Inflammatory macrophage (primary cell): ENCODE results near the gene ACTMAP.
"Not testable (repeated sequence)": the region's sequence is repeated elsewhere in the genome, so short reads cannot be mapped to it uniquely, and the experiment has no call there.

ENCODE experiments used
- DNase-seq, 2 donors: peaks; one replicate each; pipeline ENCODE4 v3.0.0-alpha.2; 2020 to 2022

Gene ACTMAP

DNA sequence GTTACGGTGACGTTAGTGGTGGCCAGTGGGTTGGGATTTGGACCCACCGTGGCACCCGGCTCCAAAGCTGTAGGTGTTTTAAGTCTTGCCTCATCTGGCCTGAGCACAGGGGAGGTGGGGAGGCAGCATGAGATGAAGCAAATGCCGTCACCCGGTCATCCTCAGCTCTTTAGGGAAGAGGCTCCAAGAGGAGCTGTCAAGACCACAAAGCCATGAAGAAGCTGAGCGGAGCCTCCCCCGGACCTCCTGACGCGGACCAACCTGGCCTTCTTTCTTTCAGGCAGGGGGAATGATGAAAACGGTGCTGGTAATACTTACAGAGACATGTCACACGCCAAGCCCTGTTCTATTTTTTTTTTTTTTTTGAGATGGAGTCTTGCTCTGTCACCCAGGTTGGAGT is 7.4 kb downstream of the ACTMAP start:
- DNase-seq: peak in 1 of 2 donors; percentile 60

GRCh38 chr19:40742477-40742876 is 7.8 kb downstream of the ACTMAP start:
- no peak for DNase-seq

GRCh38 chr19:40741527-40742390 is 8.5 kb downstream of the ACTMAP start:
- DNase-seq: peak; percentile 36 to 69

- no peak for DNase-seq
Measured at GRCh38 chr19:40740747-40741146, 9.5 kb downstream of the ACTMAP start.

DNA sequence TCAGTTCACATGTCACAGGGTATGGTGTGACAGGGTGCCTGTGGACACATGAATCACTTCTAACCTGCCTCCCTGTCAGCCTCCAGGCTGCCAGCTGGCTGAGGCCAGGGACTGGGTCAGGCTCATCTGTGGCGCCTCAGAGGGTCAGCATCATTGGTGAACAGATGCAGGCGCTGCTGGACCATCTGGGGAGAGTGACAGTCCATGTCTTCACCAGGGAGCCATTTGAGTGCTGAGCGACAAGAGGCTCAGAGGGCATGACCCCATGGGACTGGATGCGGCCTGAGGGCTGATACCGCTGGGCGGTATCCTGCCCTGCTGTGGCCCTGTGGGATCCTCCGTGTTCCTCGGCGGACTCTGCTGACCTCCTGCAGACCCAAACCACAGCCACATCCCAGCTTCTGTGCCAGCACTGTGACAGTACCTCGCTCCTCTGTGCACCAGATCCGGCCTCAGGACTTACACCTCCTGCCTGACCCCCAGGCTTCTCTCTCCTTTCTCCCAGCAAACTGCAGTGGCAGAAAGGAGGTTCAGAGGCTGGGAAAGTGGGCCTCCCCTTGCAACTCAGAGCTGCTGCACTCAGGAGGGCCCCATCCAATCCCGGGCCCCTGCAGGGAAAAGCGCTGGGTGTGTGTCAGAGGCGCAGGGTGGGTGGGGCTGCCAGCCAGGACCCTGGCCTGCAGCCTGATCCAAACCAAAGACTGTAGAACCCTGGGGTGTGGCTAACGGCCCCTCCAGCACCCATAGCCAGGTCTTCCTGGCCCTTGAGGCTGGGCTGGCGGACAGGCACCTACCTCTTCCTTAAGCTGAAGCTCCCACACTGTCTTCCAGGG is 10.2 kb downstream of the ACTMAP start:
- no peak for DNase-seq

DNA sequence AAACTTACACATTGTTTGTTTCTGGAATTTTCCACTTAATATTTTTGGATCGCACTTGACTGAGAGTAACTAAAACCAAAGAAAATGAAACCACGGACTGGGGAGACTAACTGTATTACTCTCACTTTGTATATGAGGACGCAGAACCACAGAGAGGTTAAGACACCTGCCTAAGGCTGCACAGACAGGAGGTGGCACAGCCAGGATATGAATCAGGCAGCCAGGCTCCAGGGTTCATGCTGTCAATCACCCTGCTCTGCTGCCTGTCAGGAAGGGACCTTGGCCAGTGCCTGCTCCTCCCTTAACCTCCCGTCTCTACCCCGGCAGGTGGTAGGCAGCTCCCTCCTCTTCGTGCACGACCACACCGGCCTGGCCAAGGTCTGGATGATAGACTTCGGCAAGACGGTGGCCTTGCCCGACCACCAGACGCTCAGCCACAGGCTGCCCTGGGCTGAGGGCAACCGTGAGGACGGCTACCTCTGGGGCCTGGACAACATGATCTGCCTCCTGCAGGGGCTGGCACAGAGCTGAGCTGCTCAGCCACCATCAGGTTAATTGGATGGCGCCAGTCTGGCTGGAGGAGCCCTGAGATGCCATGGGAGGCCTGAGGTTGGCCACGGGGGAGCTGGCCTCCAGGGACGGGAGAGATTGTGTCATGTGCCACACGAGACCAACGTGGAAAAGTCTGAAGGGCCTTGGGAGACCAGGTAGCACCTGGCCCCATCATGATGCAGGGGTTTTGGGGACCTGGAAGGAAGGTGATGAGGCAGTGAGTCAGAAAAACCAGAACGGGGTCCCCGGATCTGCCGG is 11.0 kb downstream of the ACTMAP start:
- DNase-seq: no peak

- no peak for DNase-seq
Measured at GRCh38 chr19:40737102-40737644, 13.1 kb downstream of the ACTMAP start.

DNA sequence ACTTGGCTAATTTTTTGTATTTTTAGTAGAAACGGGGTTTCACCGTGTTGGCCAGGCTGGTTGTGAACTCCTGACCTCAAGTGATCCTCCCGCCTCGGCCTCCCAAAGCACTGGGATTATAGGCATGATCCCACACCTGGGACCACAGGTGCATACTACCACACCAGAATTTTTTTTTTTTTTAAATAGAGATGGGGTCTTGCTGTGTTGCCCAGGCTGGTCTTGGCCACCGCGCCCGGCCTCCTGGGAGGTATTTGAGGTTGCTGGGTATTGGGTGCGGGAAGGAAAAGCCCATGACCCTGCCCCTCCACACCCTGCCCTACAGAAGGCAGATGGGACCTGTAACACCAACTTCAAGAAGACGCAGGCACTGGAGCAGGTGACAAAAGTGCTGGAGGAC is 13.6 kb downstream of the ACTMAP start:
- DNase-seq: no peak

GRCh38 chr19:40735013-40735771 is 15.1 kb downstream of the ACTMAP start:
- DNase-seq: no peak

DNA sequence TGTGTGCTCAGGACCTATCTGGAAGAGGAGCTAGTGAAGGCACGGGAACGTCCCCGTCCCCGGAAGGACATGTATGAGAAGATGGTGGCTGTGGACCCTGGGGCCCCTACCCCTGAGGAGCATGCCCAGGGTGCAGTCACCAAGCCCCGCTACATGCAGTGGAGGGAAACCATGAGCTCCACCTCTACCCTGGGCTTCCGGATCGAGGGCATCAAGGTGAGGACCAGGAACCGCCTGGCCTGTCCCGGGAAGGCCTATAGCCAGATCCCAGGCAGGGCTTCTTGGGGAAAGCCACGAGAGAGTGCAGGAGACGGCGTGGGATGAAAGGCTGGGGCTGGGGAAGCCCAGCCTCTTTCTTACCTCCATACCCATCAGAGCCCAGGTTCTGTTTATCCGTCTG is 17.1 kb downstream of the ACTMAP start:
- DNase-seq: no peak

DNA sequence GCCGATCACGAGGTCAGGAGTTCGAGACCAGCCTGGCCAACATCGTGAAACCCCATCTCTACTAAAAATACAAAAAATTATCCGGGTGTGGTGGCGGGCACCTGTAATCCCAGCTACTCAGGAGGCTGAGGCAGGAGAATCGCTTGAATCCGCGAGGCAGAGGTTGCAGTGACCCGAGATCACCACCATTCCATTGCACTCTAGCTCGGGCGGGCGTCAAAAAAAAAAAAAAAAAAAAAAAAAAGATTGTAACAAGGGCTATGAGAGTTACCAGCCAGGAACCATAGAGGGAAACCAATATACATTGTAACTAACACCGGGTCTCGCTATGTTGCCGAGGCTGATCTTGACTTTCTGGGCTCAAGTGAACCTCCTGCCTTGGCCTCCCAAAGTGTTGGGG is 18.0 kb downstream of the ACTMAP start:
- DNase-seq: not testable (repeated sequence)

DNA sequence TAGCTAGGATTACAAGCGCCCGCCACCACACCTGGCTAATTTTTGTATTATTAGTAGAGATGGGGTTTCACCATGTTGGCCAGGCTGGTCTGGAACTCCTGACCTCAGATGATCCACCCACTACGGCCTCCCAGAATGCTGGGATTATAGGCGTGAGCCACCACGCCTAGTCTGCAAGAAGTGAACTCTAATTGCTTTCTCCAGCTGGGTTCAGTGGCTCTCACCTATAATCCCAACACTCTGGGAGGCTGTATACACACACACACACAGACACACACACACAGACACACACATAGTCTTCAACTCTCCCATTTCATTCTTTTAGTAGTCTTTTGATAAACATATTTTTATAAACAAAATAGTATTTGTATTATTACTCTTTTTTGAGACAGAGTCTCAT is 20.2 kb downstream of the ACTMAP start:
- DNase-seq: not testable (repeated sequence)

GRCh38 chr19:40726279-40726678 is 24.0 kb downstream of the ACTMAP start:
- no peak for DNase-seq

- DNase-seq: no peak
Measured at GRCh38 chr19:40724855-40725254, 25.4 kb downstream of the ACTMAP start.

DNA sequence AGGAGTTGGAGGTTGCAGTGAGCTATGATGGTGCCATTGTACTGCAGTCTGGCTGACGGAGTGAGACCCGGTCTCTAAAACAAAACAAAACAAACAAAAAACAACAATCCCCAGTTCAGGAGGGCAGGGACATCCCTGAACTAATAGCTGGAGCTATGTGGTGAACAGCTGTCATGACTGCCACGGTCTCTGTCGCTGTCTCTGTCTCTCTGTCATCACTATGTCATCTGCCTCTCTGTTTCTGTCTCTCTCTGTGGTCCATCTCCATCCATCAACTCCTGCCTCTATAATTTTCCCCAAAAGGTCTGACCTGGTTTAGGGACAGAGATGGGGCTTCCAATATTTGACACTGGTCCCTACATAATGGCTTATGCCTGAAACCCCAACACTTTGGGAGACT is 26.0 kb downstream of the ACTMAP start:
- no peak for DNase-seq

GRCh38 chr19:40723661-40724254 is 26.5 kb downstream of the ACTMAP start:
- DNase-seq: no peak

- DNase-seq: no peak
Measured at GRCh38 chr19:40721936-40722661, 28.2 kb downstream of the ACTMAP start.

DNA sequence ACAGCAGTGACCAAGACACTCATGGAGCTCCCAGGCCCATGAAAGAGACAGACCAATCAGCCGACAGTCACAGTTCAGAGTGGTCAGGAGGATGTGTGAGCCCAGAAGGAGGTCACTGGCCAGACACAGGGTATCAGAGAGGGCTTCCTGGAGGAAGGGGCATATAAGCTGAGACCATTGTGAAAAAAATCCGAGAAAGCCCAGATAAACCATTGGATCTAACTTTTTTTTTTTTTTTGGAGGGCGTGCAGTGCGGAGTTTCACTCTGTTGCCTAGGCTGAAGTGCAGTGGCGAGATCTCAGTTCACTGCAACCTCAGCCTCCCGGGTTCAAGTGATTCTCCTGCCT is 29.2 kb downstream of the ACTMAP start:
- DNase-seq: no peak

DNA sequence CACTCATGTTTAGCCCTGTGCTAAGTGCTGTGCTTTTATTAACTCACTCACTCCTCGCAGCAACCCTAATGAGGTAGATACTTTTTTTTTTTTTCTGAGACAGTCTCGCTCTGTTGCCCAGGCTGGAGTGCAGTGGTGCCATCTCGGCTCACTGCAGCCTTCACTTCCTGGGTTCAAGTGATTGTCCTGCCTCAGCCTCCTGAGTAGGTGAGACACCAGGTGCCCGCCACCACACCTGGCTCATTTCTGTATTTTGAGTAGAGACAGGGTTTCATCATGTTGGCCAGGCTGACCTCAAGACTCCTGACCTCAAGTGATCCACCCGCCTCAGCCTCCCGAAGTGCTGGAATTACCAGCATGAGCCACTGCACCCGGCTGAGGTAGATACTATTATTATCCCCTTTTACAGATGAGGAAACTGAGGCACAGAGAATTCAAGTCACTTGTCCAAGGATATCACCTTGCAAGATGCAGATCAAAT is 30.8 kb downstream of the ACTMAP start:
- DNase-seq: no peak

DNA sequence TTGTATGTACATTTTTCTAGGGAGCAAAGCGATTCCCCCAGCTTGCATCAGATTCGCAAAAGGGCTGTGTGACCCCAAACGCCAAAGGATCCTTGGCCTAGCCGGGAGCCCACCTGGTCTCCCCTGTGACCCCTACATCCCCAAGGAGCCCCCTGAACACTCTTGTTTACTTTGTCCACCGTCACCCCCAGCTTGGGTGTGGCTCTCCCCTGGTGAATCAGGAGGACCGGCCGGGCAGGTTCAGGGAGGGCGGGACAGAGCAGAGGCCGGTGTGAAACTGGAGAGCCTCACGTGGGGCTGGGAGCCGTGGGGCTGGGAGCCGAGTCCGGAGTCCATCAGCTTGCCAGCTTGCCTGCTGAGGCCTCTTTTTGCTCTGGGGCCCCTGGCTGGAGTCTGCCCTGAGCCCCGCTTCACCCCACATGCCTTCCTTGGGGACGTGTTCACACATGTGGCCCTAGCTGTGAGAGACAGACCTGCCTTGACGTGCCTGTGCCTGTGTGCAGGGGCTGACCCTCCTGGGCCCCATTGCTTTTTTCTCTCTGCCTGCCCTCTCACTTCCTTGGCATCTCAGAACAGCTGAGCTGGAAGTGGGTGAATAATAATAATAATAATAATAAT is 31.4 kb downstream of the ACTMAP start:
- no peak for DNase-seq
